ENCODE results near the gene CCDC93.

Gene CCDC93

GRCh38 chr2:118059919-118060478 lies 46.1 kb upstream of the CCDC93 start:
- H3K9ac ChIP-seq (ENCODE audit: low read length), result peak overlapping the region; percentile 32
- H3K27ac ChIP-seq (ENCODE audit: low read length), result peak overlapping the region; percentile 35
- peak overlapping the region; percentile 86 for H2AFZ ChIP-seq (ENCODE audit: low read depth, low read length)
- no peaks in the 10 kb centered on the region for H3K27me3 ChIP-seq (ENCODE audit: low read depth, low read length)
- no peaks in the 10 kb centered on the region for H3K79me2 ChIP-seq (ENCODE audit: low read length)
- H3K4me2 ChIP-seq (ENCODE audit: low read length), result peak overlapping the region; percentile 48
- H4K20me1 ChIP-seq (ENCODE audit: insufficient read depth, low read length), result no peaks in the 10 kb centered on the region
- no peaks in the 10 kb centered on the region for H3K9me3 ChIP-seq (ENCODE audit: insufficient read depth, low read length)
- peaks cover 66% of the 10 kb centered on the region for H3K4me1 ChIP-seq (ENCODE audit: low read length)
- TF ChIP-seq, protein P1, sequence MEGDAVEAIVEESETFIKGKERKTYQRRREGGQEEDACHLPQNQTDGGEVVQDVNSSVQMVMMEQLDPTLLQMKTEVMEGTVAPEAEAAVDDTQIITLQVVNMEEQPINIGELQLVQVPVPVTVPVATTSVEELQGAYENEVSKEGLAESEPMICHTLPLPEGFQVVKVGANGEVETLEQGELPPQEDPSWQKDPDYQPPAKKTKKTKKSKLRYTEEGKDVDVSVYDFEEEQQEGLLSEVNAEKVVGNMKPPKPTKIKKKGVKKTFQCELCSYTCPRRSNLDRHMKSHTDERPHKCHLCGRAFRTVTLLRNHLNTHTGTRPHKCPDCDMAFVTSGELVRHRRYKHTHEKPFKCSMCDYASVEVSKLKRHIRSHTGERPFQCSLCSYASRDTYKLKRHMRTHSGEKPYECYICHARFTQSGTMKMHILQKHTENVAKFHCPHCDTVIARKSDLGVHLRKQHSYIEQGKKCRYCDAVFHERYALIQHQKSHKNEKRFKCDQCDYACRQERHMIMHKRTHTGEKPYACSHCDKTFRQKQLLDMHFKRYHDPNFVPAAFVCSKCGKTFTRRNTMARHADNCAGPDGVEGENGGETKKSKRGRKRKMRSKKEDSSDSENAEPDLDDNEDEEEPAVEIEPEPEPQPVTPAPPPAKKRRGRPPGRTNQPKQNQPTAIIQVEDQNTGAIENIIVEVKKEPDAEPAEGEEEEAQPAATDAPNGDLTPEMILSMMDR (IDR thresholded peaks at IDR 0.05; ENCODE audit: low read depth, low read length), result no peak
- no peak overlapping the region for H3K4me3 ChIP-seq (ENCODE audit: low read length)
- H3K36me3 ChIP-seq (replicated peaks; ENCODE audit: low read depth, low read length), result no peaks in the 10 kb centered on the region

DNA sequence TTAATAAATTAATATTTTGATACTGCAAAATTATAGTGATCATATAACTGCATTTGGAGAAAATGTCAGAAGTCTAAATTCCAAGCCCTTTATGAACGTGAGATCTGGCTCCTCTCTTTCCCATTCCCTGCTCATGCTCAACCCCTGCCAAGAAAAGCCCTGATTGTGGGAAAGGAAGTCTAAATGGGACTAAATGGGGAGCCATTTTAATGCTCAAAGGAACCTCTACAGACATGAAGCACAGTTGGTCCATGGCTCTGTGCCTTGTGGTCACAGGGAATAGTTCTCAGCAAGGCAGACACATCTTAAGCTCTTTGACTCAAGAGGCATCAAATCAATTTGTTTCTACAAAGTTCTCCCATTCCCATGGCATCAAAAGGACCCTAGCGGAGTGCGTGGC lies 45.1 kb upstream of the CCDC93 start:
- TF ChIP-seq, protein P1 (IDR thresholded peaks at IDR 0.05; ENCODE audit: low read depth, low read length), result no peak
- TF ChIP-seq EZH2phosphoT487 (IDR thresholded peaks at IDR 0.05; ENCODE audit: low read depth), result no peak
- Histone ChIP-seq H3K27ac (ENCODE audit: low read length) (no peak overlapping the region), H3K36me3 (replicated peaks; ENCODE audit: low read depth, low read length) (no peaks in the 10 kb centered on the region), H3K4me2 (ENCODE audit: low read length) (no peak overlapping the region), H3K9ac (ENCODE audit: low read length) (no peak overlapping the region), H4K20me1 (ENCODE audit: insufficient read depth, low read length) (no peaks in the 10 kb centered on the region), H2AFZ (ENCODE audit: low read depth, low read length) (no peak overlapping the region), H3K27me3 (ENCODE audit: low read depth, low read length) (no peaks in the 10 kb centered on the region), H3K4me1 (ENCODE audit: low read length) (peaks cover 77% of the 10 kb centered on the region), H3K79me2 (ENCODE audit: low read length) (no peaks in the 10 kb centered on the region), H3K9me3 (ENCODE audit: insufficient read depth, low read length) (no peaks in the 10 kb centered on the region), H3K4me3 (ENCODE audit: low read length) (no peak overlapping the region)

- Histone ChIP-seq H3K4me3 (ENCODE audit: low read length) (peak overlapping the region; percentile 37), H3K9ac (ENCODE audit: low read length) (peak overlapping the region; percentile 76)
These were observed 42.9 kb upstream of the CCDC93 start for GRCh38 chr2:118056801-118057200.

GRCh38 chr2:118056165-118056534 lies 42.3 kb upstream of the CCDC93 start:
- Histone ChIP-seq H3K4me3 (ENCODE audit: low read length) (peak overlapping the region; percentile 77), H3K27ac (ENCODE audit: low read length) (peak overlapping the region; percentile 98), H3K9me3 (ENCODE audit: insufficient read depth, low read length) (no peaks in the 10 kb centered on the region), H3K79me2 (ENCODE audit: low read length) (no peaks in the 10 kb centered on the region), H3K27me3 (ENCODE audit: low read depth, low read length) (no peaks in the 10 kb centered on the region), H3K4me2 (ENCODE audit: low read length) (peak overlapping the region; percentile 99), H3K36me3 (replicated peaks; ENCODE audit: low read depth, low read length) (no peaks in the 10 kb centered on the region), H2AFZ (ENCODE audit: low read depth, low read length) (0 out of 2 replicates have a peak overlapping the region, but pooled peaks have one; percentile 27), H3K4me1 (ENCODE audit: low read length) (peaks cover 67% of the 10 kb centered on the region), H3K9ac (ENCODE audit: low read length) (peak overlapping the region; percentile 97), H4K20me1 (ENCODE audit: insufficient read depth, low read length) (no peaks in the 10 kb centered on the region)
- TF ChIP-seq, protein P1 (IDR thresholded peaks at IDR 0.05; ENCODE audit: low read depth, low read length), result no peak
- no peak for TF ChIP-seq EZH2phosphoT487 (IDR thresholded peaks at IDR 0.05; ENCODE audit: low read depth)

More at GRCh38 chr2:118056801-118057200, 42.9 kb upstream of the CCDC93 start:
- no peaks in the 10 kb centered on the region for H3K27me3 ChIP-seq (ENCODE audit: low read depth, low read length)
- no peaks in the 10 kb centered on the region for H3K79me2 ChIP-seq (ENCODE audit: low read length)
- TF ChIP-seq, protein P1 (IDR thresholded peaks at IDR 0.05; ENCODE audit: low read depth, low read length), result no peak
- TF ChIP-seq EZH2phosphoT487 (IDR thresholded peaks at IDR 0.05; ENCODE audit: low read depth), result no peak
- peak overlapping the region; percentile 98 for H3K27ac ChIP-seq (ENCODE audit: low read length)
- H3K4me2 ChIP-seq (ENCODE audit: low read length), result peak overlapping the region; percentile 99
- H2AFZ ChIP-seq (ENCODE audit: low read depth, low read length), result no peak overlapping the region
- no peaks in the 10 kb centered on the region for H4K20me1 ChIP-seq (ENCODE audit: insufficient read depth, low read length)
- H3K36me3 ChIP-seq (replicated peaks; ENCODE audit: low read depth, low read length), result no peaks in the 10 kb centered on the region
- H3K4me1 ChIP-seq (ENCODE audit: low read length), result peaks cover 74% of the 10 kb centered on the region
- no peaks in the 10 kb centered on the region for H3K9me3 ChIP-seq (ENCODE audit: insufficient read depth, low read length)

Data from OCI-LY3 (cell line).